Suprapubic skin (tissue), 4 donors: Measurements from ENCODE around the gene MMD2.

Source experiments
- EP300 ChIP-seq: sonication (generic); formaldehyde crosslinking; IDR thresholded peaks from one replicate; pipeline ENCODE4 v1.6.1; 2017; ENCODE audit warnings: antibody characterized with exemption
- POLR2A ChIP-seq, 2 donors: fragments of 450-650 bp; IDR thresholded peaks; one replicate each; pipeline ENCODE4 v1.6.1; 2017; ENCODE audit warnings: antibody characterized with exemption in 2 of 2, mild to moderate bottlenecking in 2 of 2, moderate library complexity in 2 of 2
- POLR2AphosphoS5 ChIP-seq, 3 donors: sonication (generic); formaldehyde crosslinking; IDR thresholded peaks; one replicate each; pipeline ENCODE4 v1.6.1; 2017; ENCODE audit warnings: antibody characterized with exemption in 3 of 3
- TF ChIP-seq, protein P1 (sequence below), 2 donors: fragments of 200-600 bp in 1 of 2; fragments of 450-650 bp in 1 of 2; sonication (generic) in 1 of 2; IDR thresholded peaks; one replicate each; pipeline ENCODE4 v1.5.1; 2016 to 2019; ENCODE audit warnings: antibody characterized with exemption in 2 of 2, mild to moderate bottlenecking in 1 of 2, moderate library complexity in 1 of 2

DNA sequence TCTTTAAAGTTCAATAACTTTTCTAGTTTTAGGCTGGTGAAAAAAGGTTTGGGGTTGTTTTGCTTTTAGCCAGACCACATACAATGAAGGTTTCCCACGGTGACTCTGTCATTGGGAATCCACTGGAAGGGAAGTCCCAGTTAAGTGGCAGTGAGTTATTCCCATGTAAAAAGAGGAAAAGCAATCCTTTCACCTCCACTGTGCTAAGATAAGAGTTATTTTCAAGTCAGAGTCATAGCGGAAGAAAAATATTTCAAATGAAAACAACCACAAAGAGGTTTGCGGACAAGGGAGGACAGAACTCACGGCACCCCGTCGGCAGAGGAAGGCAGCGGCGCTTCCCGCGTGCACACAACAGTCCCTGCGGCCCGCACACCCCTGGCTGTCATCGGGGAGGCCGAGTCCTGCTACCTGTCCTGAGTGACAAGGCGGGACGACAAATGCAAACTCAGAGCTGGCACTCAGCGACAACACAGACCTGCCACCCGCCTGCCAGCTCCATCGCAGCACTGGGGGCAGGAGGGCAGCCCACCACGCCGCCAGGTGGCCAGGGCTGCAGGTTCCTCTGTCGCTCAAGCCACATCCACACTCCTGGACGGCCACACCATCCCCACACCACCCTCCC lies 87.8 kb downstream of the MMD2 start:
- no peak for TF ChIP-seq POLR2A (IDR thresholded peaks at IDR 0.05)
- TF ChIP-seq, protein P1, sequence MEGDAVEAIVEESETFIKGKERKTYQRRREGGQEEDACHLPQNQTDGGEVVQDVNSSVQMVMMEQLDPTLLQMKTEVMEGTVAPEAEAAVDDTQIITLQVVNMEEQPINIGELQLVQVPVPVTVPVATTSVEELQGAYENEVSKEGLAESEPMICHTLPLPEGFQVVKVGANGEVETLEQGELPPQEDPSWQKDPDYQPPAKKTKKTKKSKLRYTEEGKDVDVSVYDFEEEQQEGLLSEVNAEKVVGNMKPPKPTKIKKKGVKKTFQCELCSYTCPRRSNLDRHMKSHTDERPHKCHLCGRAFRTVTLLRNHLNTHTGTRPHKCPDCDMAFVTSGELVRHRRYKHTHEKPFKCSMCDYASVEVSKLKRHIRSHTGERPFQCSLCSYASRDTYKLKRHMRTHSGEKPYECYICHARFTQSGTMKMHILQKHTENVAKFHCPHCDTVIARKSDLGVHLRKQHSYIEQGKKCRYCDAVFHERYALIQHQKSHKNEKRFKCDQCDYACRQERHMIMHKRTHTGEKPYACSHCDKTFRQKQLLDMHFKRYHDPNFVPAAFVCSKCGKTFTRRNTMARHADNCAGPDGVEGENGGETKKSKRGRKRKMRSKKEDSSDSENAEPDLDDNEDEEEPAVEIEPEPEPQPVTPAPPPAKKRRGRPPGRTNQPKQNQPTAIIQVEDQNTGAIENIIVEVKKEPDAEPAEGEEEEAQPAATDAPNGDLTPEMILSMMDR (IDR thresholded peaks at IDR 0.05): no peak
- TF ChIP-seq EP300: no peak
- no peak for TF ChIP-seq POLR2AphosphoS5 (IDR thresholded peaks at IDR 0.05)
